ENCODE data around the gene LRRN2.

Gene LRRN2

GRCh38 chr1:204673209-204673608, 12.3 kb downstream of the LRRN2 start:
- DNase-seq (ENCODE audit: low read depth): no peak
- TF ChIP-seq, protein P1, sequence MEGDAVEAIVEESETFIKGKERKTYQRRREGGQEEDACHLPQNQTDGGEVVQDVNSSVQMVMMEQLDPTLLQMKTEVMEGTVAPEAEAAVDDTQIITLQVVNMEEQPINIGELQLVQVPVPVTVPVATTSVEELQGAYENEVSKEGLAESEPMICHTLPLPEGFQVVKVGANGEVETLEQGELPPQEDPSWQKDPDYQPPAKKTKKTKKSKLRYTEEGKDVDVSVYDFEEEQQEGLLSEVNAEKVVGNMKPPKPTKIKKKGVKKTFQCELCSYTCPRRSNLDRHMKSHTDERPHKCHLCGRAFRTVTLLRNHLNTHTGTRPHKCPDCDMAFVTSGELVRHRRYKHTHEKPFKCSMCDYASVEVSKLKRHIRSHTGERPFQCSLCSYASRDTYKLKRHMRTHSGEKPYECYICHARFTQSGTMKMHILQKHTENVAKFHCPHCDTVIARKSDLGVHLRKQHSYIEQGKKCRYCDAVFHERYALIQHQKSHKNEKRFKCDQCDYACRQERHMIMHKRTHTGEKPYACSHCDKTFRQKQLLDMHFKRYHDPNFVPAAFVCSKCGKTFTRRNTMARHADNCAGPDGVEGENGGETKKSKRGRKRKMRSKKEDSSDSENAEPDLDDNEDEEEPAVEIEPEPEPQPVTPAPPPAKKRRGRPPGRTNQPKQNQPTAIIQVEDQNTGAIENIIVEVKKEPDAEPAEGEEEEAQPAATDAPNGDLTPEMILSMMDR (IDR thresholded peaks at IDR 0.05; ENCODE audit: low read length, missing control alignments): no peak

GRCh38 chr1:204672482-204673121, 12.9 kb downstream of the LRRN2 start:
- no peak overlapping the region for H3K4me3 ChIP-seq (replicated peaks; ENCODE audit: low read depth, low read length)
- TF ChIP-seq, protein P1 (IDR thresholded peaks at IDR 0.05; ENCODE audit: low read length, missing control alignments): no peak
- no peak for DNase-seq (ENCODE audit: low read depth)

More at GRCh38 chr1:204673209-204673608, 12.3 kb downstream of the LRRN2 start:
- no peak overlapping the region for H3K4me3 ChIP-seq (replicated peaks; ENCODE audit: low read depth, low read length)

DNA sequence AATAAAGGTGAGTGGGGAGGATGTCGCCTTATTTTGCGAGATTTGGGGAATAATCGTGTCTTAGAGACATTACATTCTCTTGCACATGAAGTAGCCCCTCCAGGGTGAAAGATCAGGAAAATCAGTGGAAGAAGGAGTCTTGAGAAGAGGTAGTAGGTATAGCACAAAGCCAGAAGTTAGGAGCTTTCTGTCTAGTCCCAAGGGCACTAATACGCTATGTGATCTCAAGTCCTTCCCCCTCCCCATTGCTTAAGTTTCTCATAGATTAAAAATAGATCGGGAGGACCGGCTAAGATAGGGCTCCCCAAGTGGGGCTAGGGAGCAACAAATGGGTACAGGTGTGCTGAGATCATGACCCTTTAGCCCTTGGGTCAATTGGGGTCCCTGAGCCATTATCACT, 13.5 kb downstream of the LRRN2 start:
- TF ChIP-seq, protein P1 (IDR thresholded peaks at IDR 0.05; ENCODE audit: low read length, missing control alignments): no peak
- H3K4me3 ChIP-seq (replicated peaks; ENCODE audit: low read depth, low read length): no peak overlapping the region

DNA sequence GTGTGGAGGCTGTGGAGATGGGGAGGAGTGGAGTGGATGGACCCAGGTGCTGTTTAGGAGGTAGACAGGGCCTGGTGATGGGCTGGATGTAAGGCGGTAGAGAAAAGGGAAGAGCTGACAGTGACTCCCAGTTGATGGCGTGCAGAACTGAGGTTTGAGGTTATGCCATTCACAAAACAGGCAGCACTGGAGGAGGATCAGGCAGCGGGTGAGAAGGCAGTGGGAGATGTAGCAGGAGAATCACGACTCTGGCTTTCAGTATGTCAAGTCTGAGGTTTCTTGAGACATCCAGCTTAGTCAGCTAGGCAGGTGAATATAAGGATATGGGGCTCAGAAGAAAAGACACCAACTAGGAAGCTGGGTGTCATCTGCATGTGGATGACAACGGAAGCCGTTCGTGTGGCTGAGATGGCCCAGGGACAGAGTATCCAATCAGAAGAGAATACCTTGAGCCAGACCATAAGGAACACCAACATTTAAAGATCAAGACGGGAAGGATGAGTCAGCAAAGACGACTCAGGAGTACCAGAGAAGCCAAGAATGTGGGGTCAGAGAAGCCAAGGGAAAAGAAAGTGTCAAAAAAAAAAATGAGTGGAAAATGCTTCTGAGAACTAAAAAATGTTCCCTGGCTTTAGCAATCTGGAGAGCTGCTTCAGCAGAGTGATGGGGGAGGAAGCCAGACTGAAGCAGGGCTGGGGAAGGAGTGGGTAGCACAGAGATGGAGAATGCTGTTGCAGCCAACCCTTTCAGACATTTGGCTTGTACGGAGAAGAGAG, 15.2 kb downstream of the LRRN2 start:
- DNase-seq (ENCODE audit: low read depth): peak; percentile 58
- H3K4me3 ChIP-seq (replicated peaks; ENCODE audit: low read depth, low read length): no peak overlapping the region
- TF ChIP-seq, protein P1 (IDR thresholded peaks at IDR 0.05; ENCODE audit: low read length, missing control alignments): no peak

More for the DNA sequence above, 13.5 kb downstream of the LRRN2 start:
- no peak for DNase-seq (ENCODE audit: low read depth)

GRCh38 chr1:204669579-204669978, 16.0 kb downstream of the LRRN2 start:
- DNase-seq (ENCODE audit: low read depth): no peak
- TF ChIP-seq, protein P1 (IDR thresholded peaks at IDR 0.05; ENCODE audit: low read length, missing control alignments): no peak
- no peak overlapping the region for H3K4me3 ChIP-seq (replicated peaks; ENCODE audit: low read depth, low read length)

GRCh38 chr1:204664384-204664651, 21.2 kb downstream of the LRRN2 start:
- TF ChIP-seq, protein P1 (IDR thresholded peaks at IDR 0.05; ENCODE audit: low read length, missing control alignments): no peak
- H3K4me3 ChIP-seq (replicated peaks; ENCODE audit: low read depth, low read length): no peak overlapping the region

More at GRCh38 chr1:204664384-204664651, 21.2 kb downstream of the LRRN2 start:
- DNase-seq (ENCODE audit: low read depth): no peak

All from fibroblast of pulmonary artery (primary cell).